ENCODE measurements around the gene KLRC3. TPM values are rescaled to one million over a fixed set of nuclear protein-coding genes. Genes with fewer than 3 reads are reported as not detected.
"Not testable (repeated sequence)": the region's sequence is repeated elsewhere in the genome, so short reads cannot be mapped to it uniquely, and the experiment has no call there.

The KLRC3 gene
- total RNA-seq (2021) (not detected in 2 replicates), Bru-seq, nascent RNA (not detected), BruChase-seq, experiment 1, labeled RNA remaining after a 2-hour chase (not detected), BruChase-seq, experiment 2, labeled RNA remaining after a 6-hour chase (not detected)
- long read RNA-seq = 0 reads

DNA sequence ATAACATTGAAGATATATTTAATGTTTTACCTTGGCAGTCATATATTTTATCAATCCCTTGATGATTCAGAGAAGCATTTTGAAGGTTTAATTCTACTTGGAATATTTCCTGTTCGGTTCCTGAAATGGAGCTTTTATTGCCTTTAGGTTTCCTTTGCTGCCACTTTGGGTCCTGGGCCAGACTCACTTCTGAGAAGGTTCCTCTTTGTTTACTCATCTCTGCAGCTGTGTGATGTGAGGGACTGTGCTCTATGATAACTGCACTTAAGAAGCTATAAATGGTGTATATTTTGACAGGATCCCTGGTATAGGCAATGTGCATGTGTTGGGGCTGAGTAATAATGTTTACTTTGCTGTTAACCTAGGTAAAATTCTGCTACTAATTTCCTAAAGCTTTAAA is at the start of gene KLRC3:
TSS of gene KLRC3 (minus strand) at position 262 of the 400 bp plus-strand sequence. CDS start at position 217, 45 bp downstream.
- H3K4me3 ChIP-seq (ENCODE audit: low read depth, low read length, poor library complexity, severe bottlenecking); intact Hi-C loops (cut with micrococcal nuclease; ENCODE audit: unreplicated experiment); H3K27me3 ChIP-seq (replicated peaks; ENCODE audit: insufficient read depth, low read depth, low read length, poor library complexity); CTCF ChIA-PET; H3K36me3 ChIP-seq (ENCODE audit: insufficient read depth, low read length, poor library complexity, severe bottlenecking); POLR2A ChIA-PET (ENCODE audit: low non-redundant PET); BruUV-seq (replicated peaks); DNase-seq (ENCODE audit: low spot score); H3K4me1 ChIP-seq (ENCODE audit: insufficient read depth, low read length, poor library complexity, severe bottlenecking); H3K9me3 ChIP-seq (ENCODE audit: low read depth, low read length, poor library complexity, severe bottlenecking); H3K27ac ChIP-seq (ENCODE audit: low read depth, low read length, poor library complexity, severe bottlenecking): not testable (repeated sequence)

DNA sequence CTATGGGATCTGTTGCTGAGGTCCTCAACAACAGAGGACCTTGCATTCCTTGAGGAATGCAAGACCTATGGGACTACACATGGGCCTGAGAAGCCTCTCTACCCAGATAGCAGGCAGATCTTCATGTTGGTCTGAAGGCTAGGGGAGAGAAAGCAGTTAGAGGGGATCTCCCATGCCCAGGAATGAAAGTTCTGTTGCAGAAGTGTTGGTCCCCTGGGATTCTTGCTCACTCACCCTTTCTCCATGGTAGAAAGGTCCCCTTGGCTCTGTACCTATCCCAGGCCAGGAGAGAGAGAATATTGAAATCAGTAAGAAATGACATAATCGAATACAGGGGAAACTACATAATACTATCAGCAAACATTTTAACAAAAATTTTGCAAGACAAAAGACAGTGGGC is 49.3 kb upstream of the KLRC3 start:
- no TSS peak for BruUV-seq (replicated peaks)
- no peak for TF ChIP-seq CTCF (conservative IDR thresholded peaks at IDR 0.05; ENCODE audit: low read depth, low read length)
- no peak for TF ChIP-seq EZH2 (IDR thresholded peaks at IDR 0.05; ENCODE audit: borderline replicate concordance, low read depth, low read length, poor library complexity, severe bottlenecking)
- ChIA-PET CTCF (no interaction called here), POLR2A (ENCODE audit: low non-redundant PET) (no interaction called here)
- Histone ChIP-seq H3K4me3 (ENCODE audit: low read depth, low read length, poor library complexity, severe bottlenecking) (no peak overlapping the region), H3K27ac (ENCODE audit: low read depth, low read length, poor library complexity, severe bottlenecking) (no peak overlapping the region), H3K36me3 (ENCODE audit: insufficient read depth, low read length, poor library complexity, severe bottlenecking) (no peaks in the 10 kb centered on the region), H3K27me3 (replicated peaks; ENCODE audit: insufficient read depth, low read depth, low read length, poor library complexity) (no peaks in the 10 kb centered on the region), H3K4me1 (ENCODE audit: insufficient read depth, low read length, poor library complexity, severe bottlenecking) (no peaks in the 10 kb centered on the region), H3K9me3 (ENCODE audit: low read depth, low read length, poor library complexity, severe bottlenecking) (no peaks in the 10 kb centered on the region)
- intact Hi-C loops (cut with micrococcal nuclease; ENCODE audit: unreplicated experiment) = no loop called here
- DNase-seq (ENCODE audit: low spot score) = no peak

DNA sequence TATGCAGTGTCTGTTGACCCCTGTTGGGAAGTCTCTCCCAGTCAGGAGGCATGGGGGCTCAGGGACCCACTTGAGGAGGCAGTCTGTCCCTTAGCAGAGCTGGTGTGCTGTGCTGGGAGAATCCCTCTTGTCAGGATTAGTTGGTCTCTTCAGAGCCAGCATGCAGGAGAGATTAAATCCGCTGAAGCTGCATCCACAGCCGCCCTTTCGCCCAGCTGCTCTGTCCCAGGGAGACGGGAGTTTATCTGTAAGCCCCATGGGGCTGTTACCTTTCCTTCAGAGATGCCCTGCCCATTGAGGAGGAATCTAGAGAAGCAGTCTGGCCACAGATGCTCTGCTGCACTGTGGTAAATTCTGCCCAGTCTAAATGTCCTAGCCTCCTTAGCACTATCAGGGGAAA is 45.9 kb upstream of the KLRC3 start:
- no peaks in the 10 kb centered on the region for H3K4me1 ChIP-seq (ENCODE audit: insufficient read depth, low read length, poor library complexity, severe bottlenecking)
- H3K27ac ChIP-seq (ENCODE audit: low read depth, low read length, poor library complexity, severe bottlenecking) = no peak overlapping the region
- H3K27me3 ChIP-seq (replicated peaks; ENCODE audit: insufficient read depth, low read depth, low read length, poor library complexity) = no peaks in the 10 kb centered on the region
- no peak for TF ChIP-seq EZH2 (IDR thresholded peaks at IDR 0.05; ENCODE audit: borderline replicate concordance, low read depth, low read length, poor library complexity, severe bottlenecking)
- no peak for TF ChIP-seq CTCF (conservative IDR thresholded peaks at IDR 0.05; ENCODE audit: low read depth, low read length)
- no TSS peak for BruUV-seq (replicated peaks)
- no peaks in the 10 kb centered on the region for H3K36me3 ChIP-seq (ENCODE audit: insufficient read depth, low read length, poor library complexity, severe bottlenecking)
- ChIA-PET POLR2A (ENCODE audit: low non-redundant PET) (no interaction called here), CTCF (no interaction called here)
- no peak overlapping the region for H3K4me3 ChIP-seq (ENCODE audit: low read depth, low read length, poor library complexity, severe bottlenecking)
- intact Hi-C loops (cut with micrococcal nuclease; ENCODE audit: unreplicated experiment) = no loop called here
- no peak for DNase-seq (ENCODE audit: low spot score)
- no peaks in the 10 kb centered on the region for H3K9me3 ChIP-seq (ENCODE audit: low read depth, low read length, poor library complexity, severe bottlenecking)

GRCh38 chr12:10457760-10458159 is 37.4 kb upstream of the KLRC3 start:
- H3K27ac ChIP-seq (ENCODE audit: low read depth, low read length, poor library complexity, severe bottlenecking) = no peak overlapping the region
- TF ChIP-seq EZH2 (IDR thresholded peaks at IDR 0.05; ENCODE audit: borderline replicate concordance, low read depth, low read length, poor library complexity, severe bottlenecking) (no peak), CTCF (conservative IDR thresholded peaks at IDR 0.05; ENCODE audit: low read depth, low read length) (no peak)
- no peak for DNase-seq (ENCODE audit: low spot score)
- BruUV-seq (replicated peaks) = no TSS peak
- ChIA-PET CTCF (no interaction called here), POLR2A (ENCODE audit: low non-redundant PET) (no interaction called here)
- intact Hi-C loops (cut with micrococcal nuclease; ENCODE audit: unreplicated experiment) = no loop called here
- H3K4me3 ChIP-seq (ENCODE audit: low read depth, low read length, poor library complexity, severe bottlenecking) = no peak overlapping the region
- H3K9me3 ChIP-seq (ENCODE audit: low read depth, low read length, poor library complexity, severe bottlenecking) = no peaks in the 10 kb centered on the region
- no peaks in the 10 kb centered on the region for H3K27me3 ChIP-seq (replicated peaks; ENCODE audit: insufficient read depth, low read depth, low read length, poor library complexity)
- no peaks in the 10 kb centered on the region for H3K36me3 ChIP-seq (ENCODE audit: insufficient read depth, low read length, poor library complexity, severe bottlenecking)
- no peaks in the 10 kb centered on the region for H3K4me1 ChIP-seq (ENCODE audit: insufficient read depth, low read length, poor library complexity, severe bottlenecking)
